Omental fat pad (tissue), 4 donors: ENCODE results near the gene MME. TPM values are rescaled to one million over a fixed set of nuclear protein-coding genes. Genes with fewer than 3 reads are reported as not detected.

ENCODE experiments used
- ATAC-seq: fragments of 150-250 bp; one replicate; pipeline ENCODE4 v1.9.1; 2016; ENCODE audit warnings: mild to moderate bottlenecking, moderate library complexity; ENCODE audit not compliant: low FRiP score
- DNase-seq: peaks from one replicate; pipeline ENCODE4 v3.0.0-alpha.2; 2019; ENCODE audit warnings: low spot score
- CTCF ChIP-seq, 3 donors: fragments of 450-650 bp; IDR thresholded peaks; one replicate each; pipeline ENCODE4 v1.5.1; 2016 to 2017; ENCODE audit warnings: antibody characterized with exemption in 3 of 3, mild to moderate bottlenecking in 3 of 3, moderate library complexity in 2 of 3
- total RNA-seq, 4 donors: library from RNA; depleted of rRNA; stranded (reverse); fragments of >200 nt; gene quantifications; one replicate each; pipeline ENCODE4 v1.1.0, GENCODE V29; 2016

The MME gene
- total RNA-seq, 4 donors from 2014 or later, result 33.1 to 174 (median 108) TPM

DNA sequence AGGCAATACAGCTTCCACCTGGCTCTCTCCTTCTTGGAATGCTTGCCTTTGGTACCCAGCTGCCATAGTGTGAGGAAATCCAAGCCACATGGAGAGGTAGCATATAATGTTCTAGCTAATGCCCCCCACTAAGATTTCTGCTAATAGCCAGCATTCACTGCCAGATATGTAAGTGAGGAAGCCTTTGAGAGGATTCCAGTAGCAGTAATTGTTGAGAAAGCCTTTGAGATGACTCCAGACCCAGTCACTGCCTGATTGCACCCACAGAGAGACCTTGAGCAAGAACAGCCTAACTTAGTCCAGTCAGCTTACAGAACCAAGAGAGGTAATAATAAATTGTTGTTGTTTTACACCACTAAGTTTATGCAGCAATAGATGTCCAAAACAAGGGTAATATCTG is 150.3 kb downstream of the MME start:
- ATAC-seq (no peak), DNase-seq (no peak)
- TF ChIP-seq CTCF (IDR thresholded peaks at IDR 0.05), result no peak

- ATAC-seq (no peak), DNase-seq (no peak)
- no peak for TF ChIP-seq CTCF (IDR thresholded peaks at IDR 0.05)
These were observed 151.7 kb downstream of the MME start for GRCh38 chr3:155231792-155232191.

DNA sequence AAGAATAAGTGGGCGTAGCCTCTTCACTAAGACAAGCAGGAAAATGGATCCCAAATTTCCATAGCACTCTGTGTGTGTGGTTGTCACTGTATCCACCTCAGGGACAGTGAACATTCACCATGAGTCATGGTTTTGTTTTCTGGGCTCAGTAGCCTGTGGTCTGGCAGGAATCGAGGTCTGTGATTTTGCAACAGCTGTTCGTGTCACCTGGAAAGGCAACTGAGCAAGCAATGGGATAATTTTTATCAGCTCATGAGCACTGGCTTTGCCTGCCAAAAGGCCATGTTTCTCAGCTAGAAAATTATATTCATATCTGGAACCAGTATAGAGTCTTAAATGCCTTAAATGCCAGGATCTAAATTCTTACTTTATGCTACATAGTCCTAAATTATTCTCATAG is 152.5 kb downstream of the MME start:
- no peak for DNase-seq
- no peak for TF ChIP-seq CTCF (IDR thresholded peaks at IDR 0.05)
- no peak for ATAC-seq

GRCh38 chr3:155233213-155233612 is 153.1 kb downstream of the MME start:
- DNase-seq (no peak), ATAC-seq (no peak)
- no peak for TF ChIP-seq CTCF (IDR thresholded peaks at IDR 0.05)

Other genes with a start within 250 kb of the MME start
- not detected for gene STRIT1, start 213.4 kb downstream of the MME start, total RNA-seq